GM21786 (cell line): ENCODE results near the gene GFAP.

ENCODE experiments used
- ATAC-seq: cut with Tn5 transposase; IDR thresholded peaks from one replicate; pipeline ENCODE4 v1.9.1; 2021; ENCODE audit not compliant: unreplicated experiment

Gene GFAP

DNA sequence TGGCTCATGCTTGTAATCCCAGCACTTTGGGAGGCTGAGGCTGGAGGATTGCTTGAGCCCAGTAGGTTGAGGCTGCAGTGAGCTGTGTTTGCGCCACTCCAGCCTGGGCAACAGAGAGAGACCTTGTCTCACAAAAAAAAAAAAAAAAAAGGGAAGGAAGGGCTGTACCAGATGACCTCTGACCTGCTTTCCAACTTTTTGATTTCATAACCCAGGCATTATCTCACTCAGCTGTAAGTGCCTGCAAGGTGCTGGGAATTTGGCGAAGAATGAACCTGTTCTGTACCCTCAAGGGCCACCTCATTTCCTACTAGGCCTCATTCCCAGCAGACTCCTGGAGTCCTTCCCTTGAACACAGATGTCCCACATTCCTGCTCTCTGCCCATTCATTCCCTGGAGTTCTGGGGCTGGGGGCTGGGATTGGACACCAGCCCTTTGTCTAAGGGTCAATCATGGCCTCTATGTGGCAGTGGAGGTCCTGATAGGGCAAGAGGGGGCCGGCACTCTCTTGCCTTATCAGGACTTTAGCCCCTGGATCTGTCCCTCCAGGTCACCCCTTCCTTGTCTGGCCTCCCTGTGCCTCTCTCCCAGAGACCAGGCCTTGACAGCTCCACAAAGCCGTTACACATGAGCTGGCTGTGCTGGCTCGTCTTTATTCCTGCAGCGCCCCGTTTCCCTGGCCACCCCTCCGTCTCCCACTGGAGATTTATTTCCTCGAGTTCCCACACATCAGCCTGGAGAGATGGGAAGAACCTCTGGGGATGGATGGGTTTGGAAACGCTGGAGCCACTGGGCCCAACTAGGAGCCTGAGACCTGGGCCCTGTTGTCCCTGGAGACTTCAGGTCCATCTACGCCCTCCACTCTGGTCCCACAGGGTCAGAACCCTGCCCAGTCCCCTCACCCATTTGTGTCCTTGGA lies 821 bp upstream of the GFAP start:
- ATAC-seq, result no peak

DNA sequence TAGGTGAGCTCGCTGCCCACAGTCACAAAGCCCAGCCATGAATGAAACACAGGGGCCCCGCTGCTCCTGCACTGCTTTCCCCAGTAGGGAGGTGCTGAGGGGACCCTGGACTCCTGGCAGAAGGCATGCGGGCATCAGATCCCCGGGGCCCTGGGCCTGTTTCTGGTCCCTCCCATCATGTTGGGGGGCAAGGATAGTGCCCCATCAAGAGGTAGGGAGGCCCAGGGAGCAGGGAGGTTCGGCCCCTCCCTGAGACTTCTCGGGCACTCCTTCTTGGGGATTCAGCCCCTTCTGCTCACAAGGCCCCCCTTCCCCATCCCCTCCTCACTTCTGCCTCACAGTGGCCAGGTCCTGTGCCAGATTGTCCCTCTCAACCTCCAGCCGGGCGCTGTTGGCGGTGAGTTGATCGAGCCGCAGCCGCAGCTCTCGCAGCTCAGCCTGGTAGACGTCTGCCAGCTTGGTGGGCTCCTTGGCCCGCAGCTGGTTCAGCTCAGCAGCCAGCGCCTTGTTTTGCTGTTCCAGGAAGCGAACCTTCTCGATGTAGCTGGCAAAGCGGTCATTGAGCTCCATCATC lies 515 bp downstream of the GFAP start:
- no peak for ATAC-seq

DNA sequence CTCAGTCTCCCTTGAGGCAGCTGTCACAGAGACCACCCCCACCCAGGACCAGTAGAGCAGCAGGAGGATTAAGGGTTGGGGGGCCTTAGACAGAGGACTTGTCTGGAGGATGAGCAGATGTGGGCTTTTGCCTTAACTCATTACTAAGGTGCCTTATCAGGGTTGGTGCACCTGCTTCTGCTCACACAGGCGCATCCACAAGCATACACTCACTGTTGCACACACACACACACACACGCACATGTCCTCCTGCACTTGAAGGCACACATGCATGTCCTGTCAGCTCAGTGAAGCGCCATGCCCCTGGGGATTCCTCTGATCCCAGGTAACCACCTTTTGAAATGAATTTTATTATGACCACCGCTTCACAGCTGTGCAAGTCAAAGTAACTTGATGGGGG lies 1.2 kb downstream of the GFAP start:
- ATAC-seq, result no peak

DNA sequence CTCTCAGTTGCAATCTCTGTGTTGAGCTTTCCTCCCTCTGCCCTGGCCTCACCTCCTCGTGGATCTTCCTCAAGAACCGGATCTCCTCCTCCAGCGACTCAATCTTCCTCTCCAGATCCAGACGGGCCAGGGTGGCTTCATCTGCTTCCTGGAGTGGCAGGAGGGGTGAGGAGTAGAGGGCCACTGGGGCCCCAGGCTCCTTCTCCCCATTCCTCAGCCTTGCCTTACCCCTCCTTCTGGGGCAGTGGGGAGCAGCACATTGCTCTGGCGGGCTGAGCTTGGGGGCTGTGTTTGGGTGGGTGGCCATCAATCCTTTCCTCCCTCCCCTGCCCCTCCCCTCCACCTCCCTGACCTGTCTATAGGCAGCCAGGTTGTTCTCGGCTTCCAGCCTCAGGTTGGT lies 1.6 kb downstream of the GFAP start:
- no peak for ATAC-seq

DNA sequence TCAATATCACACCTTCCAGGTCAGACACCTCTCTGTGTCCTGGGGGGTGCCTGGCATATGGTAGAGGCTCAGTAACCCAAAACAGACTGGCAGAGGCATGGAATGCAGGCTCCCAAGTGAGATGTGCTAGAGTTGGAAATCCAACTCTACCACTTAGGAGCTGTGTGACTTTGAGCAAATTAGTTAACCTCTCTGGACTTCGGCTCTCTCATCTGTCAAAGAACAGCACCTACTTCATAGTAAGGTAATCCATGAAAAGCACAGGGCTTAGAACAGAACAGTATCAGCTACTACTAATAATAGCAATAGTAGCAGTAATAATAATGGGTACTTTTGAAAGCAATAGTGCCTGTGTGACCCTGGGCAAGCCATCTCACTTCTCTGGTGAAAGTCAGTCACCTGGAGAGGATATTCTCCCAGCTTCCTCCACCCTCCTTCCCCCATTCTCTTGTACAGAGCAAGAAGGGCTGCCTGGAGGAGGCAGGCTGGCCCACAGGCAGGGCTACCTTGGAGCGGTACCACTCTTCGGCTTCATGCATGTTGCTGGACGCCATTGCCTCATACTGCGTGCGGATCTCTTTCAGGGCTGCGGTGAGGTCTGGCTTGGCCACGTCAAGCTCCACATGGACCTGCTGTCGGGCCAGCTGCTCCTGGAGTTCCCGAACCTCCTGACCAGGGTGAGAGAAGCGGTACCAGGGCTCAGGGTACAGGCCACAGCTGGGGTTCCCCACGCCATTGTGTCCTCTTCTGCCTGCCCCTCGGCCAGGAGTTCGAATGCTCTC lies 2.3 kb downstream of the GFAP start:
- ATAC-seq, result no peak

DNA sequence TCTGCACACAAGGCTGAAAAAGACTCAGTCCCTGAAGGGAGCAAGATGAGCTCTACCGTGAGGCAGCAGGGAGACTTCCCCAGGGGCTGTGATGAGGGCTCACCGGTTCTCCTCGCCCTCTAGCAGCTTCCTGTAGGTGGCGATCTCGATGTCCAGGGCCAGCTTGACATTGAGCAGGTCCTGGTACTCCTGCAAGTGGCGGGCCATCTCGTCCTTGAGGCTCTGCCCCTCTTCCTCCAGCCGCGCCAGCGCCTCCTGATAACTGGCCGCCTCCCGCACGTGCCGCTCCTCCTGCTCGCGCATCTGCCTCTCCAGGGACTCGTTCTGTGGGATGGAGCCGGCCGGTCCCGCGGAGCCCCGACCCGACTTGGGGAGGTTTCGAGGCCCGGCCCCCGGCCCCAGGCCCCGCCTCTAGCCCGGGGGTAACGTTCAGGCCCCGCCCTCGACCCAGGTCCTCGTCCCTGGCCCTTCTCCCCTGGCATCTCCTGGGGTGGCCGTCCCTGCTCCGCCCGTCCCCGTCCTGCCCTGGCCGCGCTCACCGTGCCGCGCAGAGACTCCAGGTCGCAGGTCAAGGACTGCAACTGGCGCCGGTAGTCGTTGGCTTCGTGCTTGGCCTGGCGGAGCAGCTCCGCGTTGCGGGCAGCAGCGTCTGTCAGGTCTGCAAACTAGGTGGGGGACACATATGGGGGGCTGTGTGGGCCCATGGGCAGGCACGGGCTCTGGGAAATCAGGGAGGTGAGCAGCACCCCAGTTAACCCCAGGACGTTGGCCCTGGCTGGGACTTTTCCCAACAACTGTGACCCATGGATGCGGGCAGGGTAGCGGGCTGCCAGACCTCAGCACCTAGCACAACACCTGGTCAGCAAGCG lies 3.9 kb downstream of the GFAP start:
- ATAC-seq, result no peak

DNA sequence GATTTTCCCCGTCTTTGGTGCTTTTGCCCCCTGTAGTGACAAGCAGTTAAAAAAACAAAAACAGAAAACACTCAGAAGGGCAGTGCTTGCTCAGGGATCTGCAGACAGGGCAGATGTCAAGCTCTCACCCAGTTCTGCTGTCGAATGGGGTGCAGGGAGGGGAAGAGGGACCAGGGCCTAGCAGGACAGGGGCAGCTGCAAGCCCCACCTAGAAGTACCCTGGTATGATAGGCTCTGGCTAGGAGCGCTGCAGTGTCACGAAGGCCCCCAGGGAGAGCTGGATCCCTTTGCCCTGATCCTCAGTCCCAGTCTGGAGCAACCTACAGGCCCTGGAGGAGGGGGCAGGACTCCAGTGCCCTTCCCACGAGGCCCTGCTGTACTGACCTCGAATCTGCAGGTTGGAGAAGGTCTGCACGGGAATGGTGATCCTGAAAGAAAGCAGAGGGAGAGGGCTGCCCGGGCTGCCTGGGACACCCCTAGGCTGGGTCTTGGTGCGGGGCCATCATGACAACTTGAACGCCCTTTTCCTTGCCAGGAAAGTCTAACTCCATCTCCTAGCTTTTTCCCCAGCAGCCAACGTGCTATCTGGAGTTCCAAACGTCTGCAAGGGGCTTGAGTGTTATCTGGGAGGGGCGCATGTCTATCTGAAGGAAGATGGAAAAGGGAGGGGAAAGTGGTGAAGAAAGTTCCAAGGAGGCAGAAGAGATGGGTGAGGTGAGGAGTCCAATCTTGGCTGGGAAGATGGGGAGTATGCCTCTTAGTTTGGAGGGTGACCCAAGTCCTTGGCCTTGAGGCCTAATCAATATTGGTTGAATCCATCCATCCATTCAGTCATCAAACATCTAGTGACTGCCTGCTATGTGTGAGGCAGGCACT lies 4.8 kb downstream of the GFAP start:
- ATAC-seq, result no peak

DNA sequence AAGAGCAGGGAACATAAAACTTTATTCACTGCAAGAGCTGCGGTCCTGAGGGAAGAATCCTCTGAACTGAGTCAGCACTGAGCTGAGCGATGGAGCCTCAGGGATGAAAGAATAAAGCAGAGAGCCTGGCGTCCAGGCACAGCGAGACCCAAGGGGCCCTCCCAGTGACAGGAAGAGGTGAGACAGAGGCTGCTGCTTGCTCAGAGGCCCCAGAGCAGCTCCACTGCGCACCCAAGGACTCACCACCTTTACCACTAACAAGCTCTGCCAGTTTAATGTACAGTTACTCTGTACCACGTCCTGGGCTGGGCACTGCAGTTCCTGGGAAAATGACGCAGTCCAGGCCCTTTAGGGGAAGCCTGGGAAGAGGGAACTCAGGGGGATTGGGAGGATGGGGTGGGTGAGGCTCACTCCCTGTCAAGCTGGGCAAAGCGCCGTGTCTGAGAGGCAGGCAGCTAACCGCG lies 5.6 kb downstream of the GFAP start:
- ATAC-seq, result no peak

DNA sequence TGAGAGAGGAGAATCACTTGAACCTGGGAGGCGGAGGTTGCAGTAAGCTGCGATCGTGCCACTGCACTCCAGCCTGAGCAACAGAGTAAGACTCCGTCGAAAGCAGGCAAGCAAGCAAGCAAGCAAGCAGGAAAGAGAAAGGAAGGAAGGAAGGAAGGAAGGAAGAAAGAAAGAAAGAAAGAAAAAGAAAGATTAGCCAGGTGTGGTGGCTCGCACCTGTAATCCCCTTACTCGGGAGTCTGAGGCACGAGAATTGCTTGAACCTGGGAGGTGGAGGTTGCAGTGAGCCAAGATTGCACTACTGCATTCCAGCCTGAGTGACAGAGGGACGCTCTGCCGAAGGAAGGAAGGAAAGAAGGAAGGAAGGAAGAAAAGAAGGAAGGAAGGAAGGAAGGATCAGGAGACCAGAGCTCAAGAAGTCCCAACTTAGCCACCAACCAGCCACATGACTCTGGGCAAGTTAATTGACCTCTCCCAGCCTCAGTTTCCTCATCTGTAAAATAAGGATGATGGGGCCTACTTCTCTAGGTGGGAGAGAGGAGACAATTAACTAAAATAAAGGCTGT lies 6.5 kb downstream of the GFAP start:
- no peak for ATAC-seq

DNA sequence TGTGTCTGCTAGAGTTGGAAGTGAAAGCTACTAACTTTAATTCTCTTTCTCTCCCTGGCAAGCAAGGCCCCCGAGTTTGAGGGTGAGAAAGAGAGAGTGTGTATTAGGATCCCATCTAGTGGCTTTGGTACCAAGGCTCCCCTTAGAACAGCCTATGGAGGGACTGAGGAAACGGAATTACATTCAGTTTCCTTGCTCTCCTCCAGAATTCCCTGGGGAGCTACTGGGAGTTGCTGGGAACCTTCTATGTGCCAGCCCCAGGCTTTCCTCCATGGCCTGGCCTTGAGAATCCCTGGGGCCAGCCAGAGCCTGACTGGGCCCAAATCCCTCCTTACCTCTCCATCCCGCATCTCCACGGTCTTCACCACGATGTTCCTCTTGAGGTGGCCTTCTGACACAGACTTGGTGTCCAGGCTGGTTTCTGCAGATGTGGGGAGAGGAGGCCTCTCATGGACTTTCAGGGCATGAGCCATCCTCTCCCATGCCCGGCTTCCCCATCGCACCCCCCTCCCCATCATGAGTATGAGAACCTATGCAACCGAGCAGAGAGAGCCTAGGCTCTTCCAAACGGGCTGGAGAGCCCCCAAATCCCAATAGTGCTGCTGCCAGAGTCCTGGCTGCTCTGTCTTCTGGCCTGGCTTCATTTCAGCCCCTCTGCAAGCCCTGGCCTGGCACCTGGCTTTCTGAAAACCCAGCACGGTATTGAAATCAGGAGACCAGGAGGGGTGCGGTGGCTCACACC lies 7.4 kb downstream of the GFAP start:
- ATAC-seq, result no peak

DNA sequence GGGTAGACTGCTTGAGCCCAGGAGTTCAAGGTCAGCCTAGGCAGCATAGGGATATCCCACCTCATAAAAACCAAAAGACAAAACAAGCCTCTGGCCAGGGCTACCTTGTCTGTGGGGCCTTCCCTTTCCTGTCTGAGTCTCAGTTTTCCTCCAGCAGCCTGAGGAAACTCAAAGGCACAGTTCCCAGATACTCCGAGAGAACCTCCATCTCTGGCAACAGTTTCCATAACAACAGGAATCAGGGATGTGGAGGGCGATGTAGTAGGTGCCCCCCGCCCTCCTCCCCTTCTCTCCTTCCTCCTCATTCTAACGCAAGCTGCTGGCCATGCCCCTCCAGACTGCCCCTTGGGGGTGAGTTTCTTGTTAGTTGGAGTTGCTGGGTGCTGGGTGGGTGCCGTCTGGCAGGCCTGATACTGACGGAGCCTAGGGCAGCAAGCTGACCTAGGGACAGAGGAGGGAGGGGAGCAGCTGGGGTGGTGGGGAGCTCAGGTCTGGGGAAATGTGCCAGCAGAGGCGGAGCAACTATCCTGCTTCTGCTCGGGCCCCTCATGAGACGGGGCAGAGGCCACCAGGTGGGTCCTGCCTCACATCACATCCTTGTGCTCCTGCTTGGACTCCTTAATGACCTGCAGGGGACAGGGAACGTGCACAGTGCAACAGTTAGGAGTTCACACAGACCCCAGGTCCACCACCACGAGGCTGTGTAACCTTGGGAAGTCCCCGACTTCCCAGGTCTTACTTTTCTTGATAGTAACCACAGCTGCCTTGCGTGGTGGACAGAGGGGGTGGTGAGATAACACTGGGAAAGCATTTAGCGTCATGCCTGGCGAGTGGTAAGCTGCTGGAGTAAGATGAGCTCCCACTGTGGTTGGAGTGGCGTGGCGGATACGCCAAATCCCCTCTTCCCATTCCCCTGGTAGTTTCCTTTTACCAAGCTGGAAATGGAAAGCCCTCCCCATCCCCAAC lies 8.3 kb downstream of the GFAP start:
- ATAC-seq, result no peak

DNA sequence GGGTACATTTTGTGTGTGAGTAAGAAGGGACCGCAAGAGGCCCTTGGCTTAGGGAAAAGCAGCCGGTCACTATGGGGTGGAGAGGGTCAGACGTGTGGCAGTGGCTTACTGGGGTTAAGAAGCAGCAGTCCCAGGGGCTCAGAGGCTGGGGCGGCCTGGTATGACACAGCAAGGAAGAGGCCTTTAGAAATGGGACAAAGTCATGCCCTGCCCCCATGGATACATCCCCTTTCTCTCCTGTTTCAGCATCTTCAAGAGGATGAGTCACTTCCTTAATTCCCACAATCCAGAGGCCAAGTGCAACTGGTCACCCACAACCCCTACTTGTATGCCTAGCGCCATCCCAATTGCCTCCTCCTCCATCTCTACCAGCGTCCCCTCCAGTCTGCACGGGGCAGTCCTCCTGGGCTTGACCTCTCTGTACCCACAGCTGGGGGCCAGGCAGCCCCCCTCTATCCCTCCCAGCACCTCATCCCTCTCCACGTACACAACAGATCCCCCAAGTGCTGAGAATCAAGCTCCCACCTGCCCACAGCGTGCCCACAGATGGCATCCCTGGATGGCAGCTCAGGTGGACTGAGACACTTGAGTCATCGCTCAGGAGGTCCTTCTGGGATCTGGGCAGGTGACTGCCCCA lies 9.2 kb downstream of the GFAP start:
- no peak for ATAC-seq

DNA sequence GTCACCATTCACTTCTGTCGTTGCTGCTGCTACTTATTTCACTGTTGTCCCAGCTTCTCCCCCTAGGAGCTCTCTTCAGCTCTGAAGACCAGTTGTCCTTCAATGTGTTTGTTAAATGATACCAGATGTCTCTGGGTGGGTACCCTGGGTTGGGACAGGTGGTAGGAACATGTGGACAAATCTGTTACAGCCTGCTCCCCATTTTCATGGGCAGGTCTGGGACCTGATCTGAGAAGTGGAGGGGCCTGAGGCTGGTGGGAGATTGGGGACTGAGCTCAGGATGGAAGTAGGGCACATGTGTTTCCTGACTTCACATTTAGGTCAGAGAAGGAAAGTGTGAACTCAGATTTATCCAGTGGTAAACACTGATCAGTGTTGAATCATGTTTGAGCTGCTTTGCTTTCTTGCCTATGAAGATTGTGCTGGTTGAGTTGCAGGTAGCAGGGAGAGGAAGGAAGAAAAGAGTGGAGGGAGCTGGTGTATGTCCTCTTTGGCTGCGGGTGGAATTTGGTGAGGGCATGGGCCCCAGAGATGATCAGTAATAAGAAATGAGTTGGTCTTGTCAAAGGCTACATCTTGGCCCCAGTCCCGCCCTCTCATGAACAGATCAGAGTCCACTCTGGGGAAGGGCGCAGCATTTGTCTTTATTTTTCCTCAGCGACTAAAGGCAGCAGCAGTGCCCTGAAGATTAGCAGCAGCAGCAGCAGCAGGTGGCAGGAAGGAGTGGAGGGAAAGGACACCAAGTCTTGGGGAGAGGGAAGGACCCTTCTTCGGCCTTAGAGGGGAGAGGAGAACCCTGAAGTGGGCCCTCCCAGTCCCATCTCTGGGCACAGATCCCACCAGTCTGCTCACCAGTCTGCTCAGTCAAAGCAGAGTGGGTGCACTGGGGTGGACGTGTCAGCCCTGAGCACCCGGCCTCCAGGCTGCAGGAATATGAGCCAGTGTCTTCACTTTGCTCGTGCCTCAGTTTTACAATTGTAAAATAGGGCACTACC lies 10.0 kb downstream of the GFAP start:
- ATAC-seq, result no peak

DNA sequence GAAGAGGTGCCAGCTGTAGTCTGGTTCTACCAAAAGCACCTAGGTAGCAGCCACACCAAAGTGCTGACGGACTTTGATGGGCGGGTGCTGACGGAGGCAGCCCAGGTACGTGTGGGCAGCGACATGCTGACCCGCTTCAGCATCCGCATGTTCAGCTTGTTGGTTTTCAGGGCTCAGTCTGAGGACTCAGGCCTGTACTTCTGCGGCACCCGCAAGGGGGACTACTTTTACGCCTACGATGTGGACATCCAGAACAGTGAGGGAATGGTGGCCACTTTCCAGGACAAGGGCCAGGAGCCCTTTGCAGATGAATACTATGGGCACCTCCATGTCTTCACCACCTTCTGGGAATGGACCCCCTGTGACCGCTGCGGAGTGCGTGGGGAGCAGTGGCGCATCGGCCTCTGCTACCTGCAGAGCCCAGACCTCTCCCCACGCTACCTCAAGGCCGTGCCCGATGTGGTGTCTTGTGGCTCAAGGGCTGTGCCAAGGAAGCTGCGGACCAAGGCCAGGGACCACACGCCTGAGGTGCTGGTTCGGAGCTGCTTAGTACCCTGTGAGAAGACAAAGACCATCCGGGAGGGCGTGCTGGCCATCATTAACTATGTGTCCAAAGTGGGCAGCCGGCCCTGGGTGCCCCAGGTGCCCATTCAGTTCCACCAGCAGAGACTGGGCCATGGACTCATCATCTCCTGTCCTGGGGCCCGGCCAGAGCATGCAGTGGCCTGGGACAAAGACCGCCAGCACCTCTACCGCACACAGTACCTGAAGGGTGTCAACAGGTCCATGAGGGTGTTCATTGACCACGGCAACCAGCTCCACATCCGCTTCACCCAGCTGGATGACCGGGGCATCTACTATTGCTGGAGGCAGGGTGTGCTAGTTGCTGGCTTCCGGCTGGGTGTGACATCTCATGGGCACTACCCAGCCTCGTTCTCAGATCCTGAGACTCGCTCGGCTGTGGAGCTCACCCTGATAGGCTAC lies 11.0 kb downstream of the GFAP start:
- no peak for ATAC-seq
